CD4-positive, alpha-beta T cell (primary cell): ENCODE results near the gene XPR1. TPM values are rescaled to one million over a fixed set of nuclear protein-coding genes. Genes with fewer than 3 reads are reported as not detected.

Experiments
- ATAC-seq: fragments of 200-7000 bp; cut with Tn5 transposase; one replicate; pipeline ENCODE4 v1.10.0; 2022; ENCODE audit warnings: mild to moderate bottlenecking; ENCODE audit not compliant: poor library complexity
- CTCF ChIA-PET: fragments of 350-600 bp; sonication (Branson Sonifier 250); formaldehyde crosslinking; loops from one replicate; lab custom pipeline; 2021; ENCODE audit warnings: antibody characterized with exemption, inconsistent platforms; lab: Charles Lee
- POLR2A ChIA-PET: fragments of 350-600 bp; sonication (Branson Sonifier 250); formaldehyde crosslinking; loops from one replicate; lab custom pipeline; 2021; ENCODE audit warnings: antibody characterized with exemption, inconsistent platforms; lab: Charles Lee
- DNase-seq, 14 experiments: peaks; one replicate each; pipeline ENCODE4 v3.0.0-alpha.2; 2013 to 2020; ENCODE audit warnings: mixed read lengths in 2 of 14
- H3K27ac ChIP-seq, 2 donors: one replicate each; pipeline versions ENCODE4 v1.5.1 to v1.7.0; 2013; ENCODE audit warnings: low read length in 2 of 2, low read depth in 1 of 2, mild to moderate bottlenecking in 1 of 2
- H3K27me3 ChIP-seq, 2 experiments: 1 replicate in 1 of 2; 2 replicates in 1 of 2; pipeline versions ENCODE4 v1.6.1 to v1.7.0; 2013; ENCODE audit warnings: low read length in 2 of 2, control low read depth in 1 of 2, mild to moderate bottlenecking in 1 of 2, moderate library complexity in 1 of 2; ENCODE audit not compliant: insufficient read depth in 2 of 2, control insufficient read depth in 1 of 2
- H3K36me3 ChIP-seq: one replicate; pipeline ENCODE4 v1.6.1; 2013; ENCODE audit warnings: low read length, control low read depth; ENCODE audit not compliant: insufficient read depth
- H3K4me1 ChIP-seq: one replicate; pipeline ENCODE4 v1.6.1; 2013; ENCODE audit warnings: low read length, control low read depth; ENCODE audit not compliant: insufficient read depth
- H3K4me3 ChIP-seq: one replicate; pipeline ENCODE4 v1.5.1; 2013; ENCODE audit warnings: mild to moderate bottlenecking, low read length, moderate library complexity
- H3K9me3 ChIP-seq, 2 experiments: 1 replicate in 1 of 2; 2 replicates in 1 of 2; pipeline versions ENCODE4 v1.6.1 to v1.7.0; 2013; ENCODE audit warnings: low read length in 2 of 2, mild to moderate bottlenecking in 2 of 2, control low read depth in 1 of 2, moderate library complexity in 1 of 2; ENCODE audit not compliant: control insufficient read depth in 1 of 2, insufficient read depth in 1 of 2
- H3K27ac Mint-ChIP-seq: one replicate; pipeline ENCODE4 v1.8.0; 2020; ENCODE audit warnings: mixed read lengths
- H3K27me3 Mint-ChIP-seq: one replicate; pipeline ENCODE4 v1.8.0; 2021; ENCODE audit warnings: mixed read lengths
- H3K36me3 Mint-ChIP-seq: one replicate; pipeline ENCODE4 v1.8.0; 2021; ENCODE audit warnings: low read depth, mixed read lengths
- H3K4me1 Mint-ChIP-seq: one replicate; pipeline ENCODE4 v1.8.0; 2021; ENCODE audit warnings: low read depth, mixed read lengths
- H3K4me3 Mint-ChIP-seq: one replicate; pipeline ENCODE4 v1.8.0; 2020; ENCODE audit warnings: mild to moderate bottlenecking, mixed read lengths
- H3K9me3 Mint-ChIP-seq: one replicate; pipeline ENCODE4 v1.8.0; 2020; ENCODE audit warnings: mixed read lengths
- CTCF ChIP-seq: fragments of 200-600 bp; IDR thresholded peaks from one replicate; pipeline ENCODE4 v1.8.0; 2022; ENCODE audit warnings: antibody characterized with exemption, mild to moderate bottlenecking
- intact Hi-C, 2 experiments: fragments of 100-400 bp; cut with DNase I in 1 of 2; cut with micrococcal nuclease in 1 of 2; formaldehyde crosslinking; loops; one replicate each; pipeline versions ENCODE4 v1.15.1 to v1.9.0; 2023 to 2025; cut with DNase I, micrococcal nuclease
- total RNA-seq, 174 experiments: library from RNA in 2 of 174; stranded (reverse) in 2 of 174; gene quantifications; one replicate each; pipeline ENCODE4 v1.2.3 and lab custom pipeline; 2021 to 2026

The XPR1 gene
- total RNA-seq, 2 experiments from 2014 or later, result 13.7 TPM

DNA sequence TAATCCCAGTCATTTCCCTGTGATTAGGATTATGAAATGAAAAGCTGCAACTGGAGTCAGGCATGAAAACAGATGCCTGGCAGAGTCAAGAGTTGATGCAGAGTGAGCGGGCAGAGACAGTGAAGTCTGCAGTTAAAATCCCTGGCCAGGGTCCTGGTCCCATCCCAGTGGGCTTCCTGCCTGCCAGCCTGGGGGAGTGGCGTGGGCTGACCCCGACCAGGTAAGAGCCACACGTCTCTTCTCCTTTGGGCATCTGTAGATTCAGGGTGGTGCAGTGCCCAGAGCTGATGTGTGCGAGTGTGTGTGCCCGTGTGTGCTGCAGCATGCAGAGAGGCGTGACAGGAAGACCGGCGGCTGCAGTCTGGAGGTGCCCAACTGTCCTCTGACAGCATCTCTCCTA is 274.7 kb downstream of the XPR1 start:
- Histone ChIP-seq H3K4me1 (no peaks in the 10 kb centered on the region), H3K36me3 (no peaks in the 10 kb centered on the region), H3K9me3 (peaks cover 0 to 6% of the 10 kb centered on the region in 2 experiments), H3K27ac (no peak overlapping the region), H3K4me3 (no peak overlapping the region), H3K27me3 (peaks cover under 1 to 8% of the 10 kb centered on the region in 2 experiments)
- Mint-ChIP-seq H3K9me3 (no peaks in the 10 kb centered on the region), H3K27ac (no peak overlapping the region), H3K27me3 (peaks cover 40% of the 10 kb centered on the region), H3K4me3 (no peak overlapping the region), H3K36me3 (no peaks in the 10 kb centered on the region), H3K4me1 (no peaks in the 10 kb centered on the region)
- POLR2A ChIA-PET, result no interaction called here
- intact Hi-C loops, result no loop called here
- CTCF ChIA-PET, result no interaction called here
- DNase-seq (no peak), ATAC-seq (no peak)
- TF ChIP-seq CTCF, result no peak

- intact Hi-C loops, result no loop called here
- Histone ChIP-seq H3K4me3 (no peak overlapping the region), H3K36me3 (no peaks in the 10 kb centered on the region), H3K9me3 (peaks cover 0 to 9% of the 10 kb centered on the region in 2 experiments), H3K27me3 (peaks cover 7 to 16% of the 10 kb centered on the region in 2 experiments), H3K27ac (no peak overlapping the region), H3K4me1 (peaks cover 5% of the 10 kb centered on the region)
- H3K27ac Mint-ChIP-seq, result no peak overlapping the region
- no peak overlapping the region for H3K4me3 Mint-ChIP-seq
- no peak for ATAC-seq
- no peaks in the 10 kb centered on the region for H3K36me3 Mint-ChIP-seq
- no peaks in the 10 kb centered on the region for H3K9me3 Mint-ChIP-seq
- DNase-seq, result no peak
- CTCF ChIA-PET, result no interaction called here
- H3K27me3 Mint-ChIP-seq, result peaks cover 43% of the 10 kb centered on the region
- POLR2A ChIA-PET, result no interaction called here
- no peak for TF ChIP-seq CTCF
- H3K4me1 Mint-ChIP-seq, result no peaks in the 10 kb centered on the region
These were observed 275.7 kb downstream of the XPR1 start for GRCh38 chr1:180907313-180908055.

- CTCF ChIA-PET, result no interaction called here
These were observed 276.4 kb downstream of the XPR1 start for GRCh38 chr1:180908074-180908765.

More at GRCh38 chr1:180908074-180908765, 276.4 kb downstream of the XPR1 start:
- no peak for DNase-seq
- Mint-ChIP-seq H3K4me3 (no peak overlapping the region), H3K27me3 (peaks cover 43% of the 10 kb centered on the region), H3K4me1 (no peaks in the 10 kb centered on the region), H3K9me3 (no peaks in the 10 kb centered on the region), H3K36me3 (no peaks in the 10 kb centered on the region), H3K27ac (no peak overlapping the region)
- intact Hi-C loops, result no loop called here
- H3K27ac ChIP-seq, result no peak overlapping the region
- POLR2A ChIA-PET, result no interaction called here
- peaks cover 0 to 9% of the 10 kb centered on the region in 2 experiments for H3K9me3 ChIP-seq
- peaks cover 7 to 16% of the 10 kb centered on the region in 2 experiments for H3K27me3 ChIP-seq
- no peak for ATAC-seq
- no peak for TF ChIP-seq CTCF
- H3K36me3 ChIP-seq, result no peaks in the 10 kb centered on the region
- peaks cover 5% of the 10 kb centered on the region for H3K4me1 ChIP-seq
- no peak overlapping the region for H3K4me3 ChIP-seq
